HG02870 (cell line): ENCODE data around the gene LDB3.

Experiments used
- ATAC-seq: cut with Tn5 transposase; IDR thresholded peaks from one replicate; pipeline ENCODE4 v1.9.1; 2021; ENCODE audit warnings: mild to moderate bottlenecking, moderate library complexity; ENCODE audit not compliant: unreplicated experiment

LDB3 gene

DNA sequence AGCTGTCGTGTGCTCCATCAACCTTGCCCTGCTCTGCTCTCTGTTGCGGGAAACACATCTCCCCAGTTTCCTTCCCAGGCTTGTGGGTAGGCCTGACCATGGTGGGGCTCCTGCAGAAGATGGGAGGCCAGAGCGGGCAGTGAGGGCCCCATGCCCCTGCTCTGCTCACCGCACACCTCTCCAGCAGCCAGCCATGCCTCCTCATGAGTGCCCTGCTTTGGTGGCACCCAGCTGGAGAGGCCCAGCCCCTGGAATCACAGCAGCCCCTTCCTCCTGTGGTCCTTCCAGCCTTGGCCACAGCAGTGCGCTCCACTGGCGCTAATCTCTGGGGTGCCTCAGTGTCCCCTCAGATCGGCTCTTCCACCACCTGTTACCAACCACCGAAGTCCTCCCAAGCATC, 18.2 kb upstream of the LDB3 start:
- no peak for ATAC-seq

DNA sequence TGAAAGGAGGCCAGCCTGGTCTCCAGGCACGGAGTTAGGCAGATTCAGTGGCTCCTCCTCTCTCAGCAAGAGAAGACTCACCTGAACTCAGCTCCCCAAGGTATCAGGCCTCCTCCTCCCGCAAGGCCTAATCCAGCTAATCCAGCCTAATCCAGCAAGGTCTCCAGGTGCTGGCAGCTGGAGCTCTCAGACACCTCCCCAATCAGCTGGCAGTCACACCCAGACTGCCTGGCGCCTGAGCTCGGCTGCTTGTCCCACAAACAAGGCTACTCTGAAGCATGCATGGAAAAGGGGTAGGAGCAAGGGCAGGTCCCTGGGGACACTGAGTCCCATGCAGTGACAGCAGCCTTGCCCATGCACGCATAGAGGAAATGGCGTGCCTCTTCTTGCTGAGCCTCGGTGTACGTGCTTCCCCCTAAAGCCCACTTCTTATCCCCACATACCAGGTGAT, 17.3 kb upstream of the LDB3 start:
- no peak for ATAC-seq

DNA sequence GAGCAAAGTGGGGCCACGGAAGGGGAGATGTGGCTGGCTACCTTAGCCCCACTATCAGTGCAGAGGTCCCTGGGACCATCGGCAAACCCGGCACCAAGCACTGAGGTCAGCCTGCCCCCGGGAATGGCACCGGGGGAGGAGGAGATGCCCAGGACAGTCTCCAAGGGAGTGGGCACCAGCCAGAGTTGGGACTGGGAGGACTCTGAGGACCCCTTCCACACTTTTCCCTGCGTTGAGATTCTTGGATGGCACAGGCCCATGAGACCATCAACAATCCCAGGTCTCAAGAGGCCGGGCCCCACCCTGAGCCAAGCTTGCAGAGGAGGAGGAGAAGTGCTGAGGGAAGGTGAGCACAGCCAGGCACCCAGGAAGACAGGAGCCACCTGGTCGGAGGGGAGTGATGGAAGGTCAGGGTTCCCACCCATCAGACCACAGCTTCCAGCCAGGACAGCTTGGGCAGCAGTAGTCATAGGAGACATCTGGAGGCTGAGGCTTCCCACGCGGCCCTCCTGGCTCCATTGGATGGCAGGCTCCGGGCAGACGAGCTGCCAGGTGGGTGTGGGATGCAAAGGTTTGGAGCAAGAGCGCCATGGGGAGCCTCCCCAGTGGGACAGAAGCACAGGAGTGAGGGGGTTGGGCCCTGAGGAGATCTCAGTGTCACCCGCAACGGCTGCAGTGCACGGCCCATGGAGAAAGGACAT, 16.5 kb upstream of the LDB3 start:
- no peak for ATAC-seq

DNA sequence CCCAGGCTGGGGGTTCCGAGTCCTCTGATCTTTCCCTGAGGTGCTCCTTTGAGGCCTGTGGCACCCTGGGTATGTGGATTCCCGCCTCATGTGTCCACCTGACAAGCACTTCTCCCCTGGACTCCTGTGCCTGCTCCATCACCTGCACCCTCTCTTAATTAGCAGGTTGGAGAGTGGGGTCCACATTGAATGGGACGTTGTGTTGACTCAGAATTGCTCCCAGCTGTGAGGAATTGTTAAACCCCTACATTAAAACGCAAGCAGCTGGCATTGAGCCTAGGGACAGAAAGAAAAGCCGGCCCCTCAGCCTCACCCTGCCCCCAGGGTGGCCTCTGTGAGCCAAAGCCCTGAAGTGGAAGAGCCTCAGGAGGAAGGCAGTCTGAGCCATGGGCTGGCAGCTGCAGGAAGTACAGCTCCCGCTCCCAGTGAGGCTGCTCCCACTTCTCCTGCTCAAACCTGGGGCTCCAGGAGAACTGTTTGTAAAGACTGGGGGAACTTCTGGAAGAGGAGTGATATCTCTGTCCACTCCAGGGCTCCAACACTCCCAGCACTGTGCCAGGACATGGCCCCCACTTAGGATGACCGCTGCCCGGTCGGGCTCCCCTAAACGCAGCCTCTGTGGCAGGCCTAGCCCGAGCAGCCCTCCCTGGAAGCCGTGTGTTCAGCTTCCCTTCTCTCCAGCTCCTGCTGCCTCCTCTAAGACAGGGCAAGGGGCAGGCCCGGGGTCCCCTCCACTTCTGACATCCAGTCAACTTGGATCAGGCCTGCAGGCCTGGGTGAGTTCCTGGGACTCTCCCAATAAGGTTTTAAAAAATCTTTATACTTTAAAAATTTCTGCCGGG, 15.7 kb upstream of the LDB3 start:
- no peak for ATAC-seq

DNA sequence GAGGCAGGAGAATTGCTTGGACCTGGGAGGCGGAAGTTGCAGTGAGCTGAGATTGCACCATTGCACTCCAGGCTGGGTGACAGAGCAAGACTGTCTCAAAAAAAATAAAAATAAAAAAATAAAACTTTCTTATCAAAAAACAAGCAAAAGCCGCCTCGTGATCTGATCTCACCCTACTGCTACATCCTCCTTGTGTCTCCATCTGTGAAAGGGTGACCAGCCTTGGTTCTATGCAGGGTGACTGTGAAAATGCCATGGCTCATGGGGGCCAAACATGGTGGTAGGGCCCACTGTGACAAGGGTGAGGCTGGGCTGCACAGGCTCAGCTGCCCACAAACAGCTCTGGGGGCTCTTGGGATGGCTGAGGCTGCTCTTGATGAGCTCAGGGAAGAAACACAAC, 14.9 kb upstream of the LDB3 start:
- no peak for ATAC-seq

DNA sequence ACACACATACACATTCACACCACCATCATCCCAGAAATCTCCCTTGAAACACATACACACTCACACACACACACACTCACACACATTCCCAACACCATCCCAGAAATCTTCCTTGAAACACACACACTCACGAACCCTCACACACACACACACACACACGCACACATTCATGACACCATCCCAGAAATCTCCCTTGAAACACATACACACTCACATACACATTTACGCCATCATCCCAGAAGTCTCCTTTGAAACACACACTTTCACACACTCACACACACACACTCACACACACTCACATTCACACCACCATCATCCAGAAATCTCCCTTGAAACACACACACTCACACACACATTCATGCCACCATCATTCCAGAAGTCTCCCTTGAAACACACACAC, 14.3 kb upstream of the LDB3 start:
- ATAC-seq = no peak

DNA sequence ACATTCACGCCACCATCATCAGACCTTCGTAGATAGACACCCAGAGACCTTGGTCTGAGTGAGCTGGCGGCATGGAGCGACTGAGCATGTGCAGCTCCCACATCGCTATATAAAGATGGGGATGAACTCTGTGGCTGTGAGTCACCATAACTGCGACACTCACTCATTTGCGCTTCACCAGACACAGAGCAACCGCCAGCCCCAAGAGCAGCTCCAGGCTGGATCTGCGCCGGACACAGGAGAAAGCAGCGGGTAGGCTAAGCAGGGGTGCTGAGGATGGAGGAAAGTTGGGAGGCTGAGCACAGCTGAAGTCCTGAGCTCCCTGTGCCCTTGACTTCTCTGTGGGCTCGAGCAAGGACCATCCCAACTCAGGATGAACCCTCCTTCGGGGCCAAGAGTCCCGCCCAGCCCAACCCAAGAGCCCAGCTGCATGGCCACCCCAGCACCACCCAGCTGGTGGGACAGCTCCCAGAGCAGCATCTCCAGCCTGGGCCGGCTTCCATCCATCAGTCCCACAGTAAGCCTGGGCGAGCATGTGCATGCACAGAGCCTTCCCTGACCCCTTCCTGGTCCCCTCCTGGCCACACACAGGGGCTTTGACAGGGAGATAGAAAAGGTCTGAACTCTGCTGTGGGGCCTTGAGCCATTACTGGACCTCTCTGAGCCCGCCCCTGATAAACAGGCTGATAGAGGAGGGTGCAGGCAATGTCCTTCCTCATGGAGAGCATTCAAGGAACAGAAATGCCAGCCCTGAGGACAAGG, 13.7 kb upstream of the LDB3 start, which contains the start of gene OPN4:
TSS of gene OPN4 (plus strand) at position 137 of the 762 bp plus-strand sequence. CDS start at position 374, 237 bp downstream.
- ATAC-seq = no peak

DNA sequence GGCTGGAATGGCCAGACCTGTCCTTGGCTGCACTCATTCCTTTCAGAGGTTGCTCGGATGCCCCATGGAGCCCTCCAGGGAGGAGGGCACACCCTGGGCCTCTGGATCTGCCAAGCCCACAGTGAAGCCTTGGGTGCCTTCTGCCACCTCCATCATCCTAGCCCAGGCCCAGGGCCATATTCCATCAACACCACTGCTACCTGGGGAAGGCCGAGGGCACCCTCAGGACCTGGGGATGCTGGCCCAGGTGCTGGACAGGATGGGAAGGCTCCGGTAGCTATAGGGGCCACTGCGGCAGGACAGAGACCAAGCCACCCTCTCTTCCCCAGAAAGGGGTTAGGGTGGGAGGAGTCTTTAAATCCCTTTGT, 13.2 kb upstream of the LDB3 start:
- ATAC-seq = no peak

DNA sequence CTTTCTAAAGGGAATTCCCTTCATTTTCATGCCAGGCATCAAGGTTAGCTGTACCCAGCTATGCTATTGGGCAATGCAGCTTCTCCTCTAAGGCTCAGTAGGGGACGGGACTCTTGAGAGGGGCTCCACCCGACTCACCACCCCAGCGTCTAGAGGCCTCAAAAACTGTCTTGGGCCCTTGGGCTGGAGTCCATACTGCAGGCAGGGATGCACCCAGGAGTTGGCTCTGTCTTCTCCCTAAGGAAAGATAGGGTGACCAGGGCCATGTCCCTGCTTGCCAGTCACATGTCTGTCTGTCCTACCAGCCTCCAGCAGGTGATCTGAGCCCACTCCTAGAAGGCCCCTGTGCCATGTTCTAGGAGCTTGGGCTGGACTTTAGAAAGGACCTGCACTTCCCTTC, 12.7 kb upstream of the LDB3 start:
- ATAC-seq = no peak

DNA sequence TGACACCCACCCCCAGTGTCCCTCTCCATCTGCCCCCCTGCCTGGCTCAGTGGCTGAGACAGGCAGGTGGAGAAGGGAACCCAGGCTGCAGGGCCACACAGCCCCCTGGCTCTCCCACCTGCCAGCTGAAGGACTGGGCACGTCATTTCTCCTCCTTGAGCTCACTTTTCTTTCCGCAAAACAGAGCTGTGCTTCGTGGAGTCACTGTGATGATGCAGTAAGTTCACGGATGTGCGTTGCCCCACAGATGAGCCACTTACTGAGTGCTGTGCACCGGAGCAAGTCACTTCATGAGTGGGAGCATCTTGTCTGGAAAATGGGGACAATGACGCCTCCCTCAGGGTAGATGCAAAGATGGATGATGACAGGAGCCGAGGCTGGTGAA, 11.3 kb upstream of the LDB3 start:
- no peak for ATAC-seq

DNA sequence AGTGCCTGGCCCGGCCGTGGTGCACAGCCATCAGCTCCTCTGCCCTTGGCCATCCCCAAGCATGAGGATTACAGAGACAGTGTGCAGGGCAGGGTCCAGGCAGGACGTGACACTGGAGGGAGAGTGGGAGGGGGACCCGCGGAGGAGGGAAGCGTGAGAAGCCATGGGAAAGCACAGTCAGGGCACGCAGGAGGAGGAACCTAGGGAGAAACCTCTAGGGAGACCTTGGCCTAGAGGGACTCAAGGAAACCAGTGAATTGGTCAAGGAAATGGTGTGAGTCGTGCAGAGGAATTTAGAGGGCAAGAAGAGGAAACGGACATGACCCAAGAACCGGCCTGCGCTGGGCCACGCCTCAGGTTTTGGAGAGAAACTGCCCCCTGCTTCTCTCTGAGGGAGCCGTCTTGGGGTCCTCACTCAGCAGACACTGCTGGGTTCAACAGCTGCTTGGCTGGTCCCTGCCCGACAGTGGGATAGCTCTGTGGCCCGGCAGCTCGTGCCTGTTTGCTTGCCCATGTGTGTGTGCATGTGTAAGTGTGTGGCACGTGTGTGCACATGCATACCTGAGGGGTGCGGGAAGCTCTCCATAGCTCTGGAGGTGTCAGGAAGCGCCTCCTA, 10.8 kb upstream of the LDB3 start:
- no peak for ATAC-seq

DNA sequence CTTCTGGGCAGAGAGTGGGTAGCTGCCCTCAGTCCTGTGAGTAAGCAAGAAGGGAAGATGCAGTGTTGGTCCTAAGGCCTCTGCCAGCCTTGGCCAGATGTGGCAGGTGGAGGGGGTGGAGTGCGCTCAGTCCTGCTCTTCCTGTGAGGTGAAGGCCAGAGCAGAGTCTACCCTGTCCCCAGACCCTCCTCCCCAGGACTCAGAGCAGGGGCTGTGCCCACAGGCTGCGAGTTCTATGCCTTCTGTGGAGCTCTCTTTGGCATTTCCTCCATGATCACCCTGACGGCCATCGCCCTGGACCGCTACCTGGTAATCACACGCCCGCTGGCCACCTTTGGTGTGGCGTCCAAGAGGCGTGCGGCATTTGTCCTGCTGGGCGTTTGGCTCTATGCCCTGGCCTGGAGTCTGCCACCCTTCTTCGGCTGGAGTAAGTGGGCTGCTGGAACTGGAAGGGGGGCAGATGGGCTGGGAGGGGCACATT, 10.0 kb upstream of the LDB3 start:
- ATAC-seq = no peak

DNA sequence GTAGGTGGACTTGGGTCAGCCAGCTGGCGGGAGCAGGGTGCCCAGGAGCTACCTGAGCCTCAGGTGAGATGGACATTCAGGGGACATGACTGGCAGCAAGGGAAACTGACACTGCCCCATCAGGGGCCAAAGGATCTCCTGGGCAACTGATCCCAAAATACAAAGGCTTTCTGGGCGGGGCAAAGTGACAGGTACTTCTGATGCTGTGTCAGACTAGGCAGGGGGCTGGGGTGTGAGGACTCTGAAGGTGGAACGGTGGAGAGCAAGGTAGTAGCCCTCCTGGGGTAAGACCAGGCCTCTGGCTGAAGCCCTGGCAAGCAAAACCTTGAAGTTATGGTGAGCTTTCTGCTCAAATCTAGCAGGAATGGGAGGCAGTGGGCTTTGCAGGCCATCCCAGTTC, 9.6 kb upstream of the LDB3 start:
- no peak for ATAC-seq

DNA sequence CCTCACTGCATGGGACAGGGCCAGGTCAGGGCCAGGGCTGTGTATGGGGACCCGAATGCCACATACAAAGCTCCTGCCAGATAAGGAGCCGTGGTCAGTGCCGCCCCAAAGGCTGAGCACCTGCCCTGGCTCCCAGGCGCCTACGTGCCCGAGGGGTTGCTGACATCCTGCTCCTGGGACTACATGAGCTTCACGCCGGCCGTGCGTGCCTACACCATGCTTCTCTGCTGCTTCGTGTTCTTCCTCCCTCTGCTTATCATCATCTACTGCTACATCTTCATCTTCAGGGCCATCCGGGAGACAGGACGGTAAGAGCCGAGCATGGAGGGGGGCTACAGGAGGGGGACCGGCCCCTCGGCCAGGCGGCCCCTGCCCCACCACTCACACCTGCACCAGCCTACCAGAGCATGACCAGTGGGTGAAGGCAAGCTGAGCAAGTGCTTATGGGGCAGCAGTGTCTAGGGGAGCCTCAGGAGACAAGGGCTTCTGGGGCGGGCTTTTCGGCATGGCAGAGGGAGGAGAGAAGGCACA, 9.1 kb upstream of the LDB3 start:
- ATAC-seq = no peak

DNA sequence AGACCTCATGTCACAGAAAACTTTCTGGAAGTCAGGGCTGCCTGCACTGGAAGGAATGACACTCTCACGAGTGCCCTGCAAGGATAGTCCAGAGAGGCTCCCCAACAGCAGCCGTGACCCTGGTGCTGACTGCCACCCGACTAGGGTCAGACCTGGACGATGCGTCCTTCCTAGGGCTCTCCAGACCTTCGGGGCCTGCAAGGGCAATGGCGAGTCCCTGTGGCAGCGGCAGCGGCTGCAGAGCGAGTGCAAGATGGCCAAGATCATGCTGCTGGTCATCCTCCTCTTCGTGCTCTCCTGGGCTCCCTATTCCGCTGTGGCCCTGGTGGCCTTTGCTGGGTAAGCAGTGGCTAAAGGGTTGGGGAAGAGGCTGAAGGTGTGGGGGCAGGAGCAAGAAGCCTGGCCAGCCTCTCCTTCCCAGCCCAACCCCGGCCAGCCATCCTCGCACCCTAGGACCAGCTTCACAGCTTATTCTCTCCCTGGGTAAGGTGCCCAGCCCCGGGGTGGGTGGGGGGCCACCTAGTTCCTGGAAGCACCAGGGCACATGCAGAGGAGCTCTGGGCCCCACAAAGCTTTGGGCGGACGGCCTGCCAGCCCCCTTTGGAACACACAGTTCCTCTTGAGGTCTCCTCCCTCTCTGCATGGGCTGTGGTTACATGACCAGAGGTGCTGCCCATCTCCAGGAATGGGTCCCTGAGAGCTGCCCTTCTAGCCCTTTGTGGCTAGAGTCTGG, 8.4 kb upstream of the LDB3 start:
- ATAC-seq = no peak

DNA sequence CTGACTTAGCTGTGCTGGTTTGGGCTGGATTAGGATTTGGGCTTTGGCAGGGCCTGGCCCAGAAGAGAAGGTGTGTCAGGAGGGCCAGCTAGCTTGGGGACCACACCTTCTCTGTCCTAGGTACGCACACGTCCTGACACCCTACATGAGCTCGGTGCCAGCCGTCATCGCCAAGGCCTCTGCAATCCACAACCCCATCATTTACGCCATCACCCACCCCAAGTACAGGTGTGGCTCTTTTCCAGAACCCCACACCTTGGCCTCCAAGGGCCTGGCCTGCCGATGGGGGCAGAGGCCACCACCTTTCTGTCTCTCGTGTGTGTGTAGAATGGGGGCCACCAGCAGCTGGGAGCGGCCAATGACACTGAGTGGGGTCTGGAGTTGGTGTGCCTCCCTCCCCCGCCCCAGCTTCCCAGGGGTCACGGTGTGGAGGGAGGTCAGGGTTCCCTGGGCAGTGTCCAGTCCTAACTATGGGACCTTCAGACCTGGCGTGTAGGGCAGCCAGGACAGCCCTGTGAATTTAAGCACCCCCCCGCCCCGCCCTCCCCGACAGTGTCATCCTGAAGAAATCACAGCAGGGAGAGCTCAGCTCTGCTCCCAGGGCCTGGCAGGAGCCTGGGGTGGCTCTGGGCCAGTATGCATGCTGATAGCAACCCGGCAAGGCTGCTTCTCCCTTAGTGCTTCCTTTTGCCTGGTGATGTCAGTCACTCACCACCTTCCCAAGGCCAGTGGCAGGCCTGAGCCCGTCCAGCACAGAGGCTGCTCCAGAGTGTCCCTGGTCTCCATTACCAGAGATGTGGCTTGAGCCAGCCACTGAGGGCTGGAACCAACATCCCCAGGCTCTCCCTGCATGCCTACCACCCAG, 6.9 kb upstream of the LDB3 start:
- no peak for ATAC-seq

DNA sequence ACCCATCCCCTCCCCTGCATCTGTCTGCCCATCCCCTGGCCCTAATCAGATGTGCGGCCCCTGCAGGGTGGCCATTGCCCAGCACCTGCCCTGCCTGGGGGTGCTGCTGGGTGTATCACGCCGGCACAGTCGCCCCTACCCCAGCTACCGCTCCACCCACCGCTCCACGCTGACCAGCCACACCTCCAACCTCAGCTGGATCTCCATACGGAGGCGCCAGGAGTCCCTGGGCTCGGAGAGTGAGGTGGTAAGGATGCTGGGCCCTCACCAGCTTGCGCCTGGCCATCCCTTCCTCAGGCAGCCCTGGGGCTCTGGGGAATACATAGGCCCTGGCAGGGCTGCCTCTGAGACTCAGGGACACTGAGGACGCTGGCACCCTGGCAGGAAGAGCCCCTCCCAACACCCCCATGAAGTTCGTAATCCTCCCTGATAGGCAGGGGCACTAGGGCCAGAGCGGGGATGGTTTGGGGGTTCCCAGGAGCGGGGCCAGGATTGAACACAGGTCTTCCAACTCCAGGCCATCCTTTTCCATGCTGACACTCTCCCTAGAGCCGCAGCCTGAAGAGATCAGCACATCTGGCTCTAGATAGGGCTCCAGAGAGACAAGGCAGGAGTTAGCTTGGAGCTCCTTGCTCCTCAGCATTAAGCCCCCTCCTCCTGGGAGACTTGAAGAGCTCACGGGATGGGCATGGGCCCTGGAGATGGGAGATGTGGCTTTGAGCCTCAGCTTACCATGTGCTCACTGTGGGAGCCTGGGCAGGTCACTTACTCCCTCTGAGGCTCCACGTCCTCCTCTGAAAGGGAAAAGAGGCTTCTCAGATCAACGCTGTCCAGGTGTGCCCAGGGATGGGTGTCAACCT, 5.9 kb upstream of the LDB3 start:
- no peak for ATAC-seq

DNA sequence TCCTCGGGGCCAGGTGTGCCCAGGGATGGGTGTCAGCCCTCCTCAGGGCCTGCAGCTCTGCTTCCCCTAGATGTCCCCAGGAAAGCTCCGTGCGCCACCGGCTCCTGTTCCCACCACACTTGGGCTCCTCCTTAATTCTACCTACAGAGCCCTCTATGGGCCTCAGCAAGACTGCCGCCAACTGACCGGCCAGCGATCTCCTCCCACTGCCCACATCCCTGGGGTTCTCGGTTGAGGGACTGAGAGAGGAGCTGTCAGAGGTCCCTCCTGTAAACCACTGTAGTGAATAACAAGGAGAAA, 5.3 kb upstream of the LDB3 start:
- ATAC-seq = no peak
